Measurements from ENCODE around the gene RNMT. TPM values are rescaled to one million over a fixed set of nuclear protein-coding genes. Genes with fewer than 3 reads are reported as not detected.

RNMT gene
- total and polyA plus RNA-seq, 2 experiments from 2014 or later: 40.7 to 188 TPM

- TF ChIP-seq, protein P1, sequence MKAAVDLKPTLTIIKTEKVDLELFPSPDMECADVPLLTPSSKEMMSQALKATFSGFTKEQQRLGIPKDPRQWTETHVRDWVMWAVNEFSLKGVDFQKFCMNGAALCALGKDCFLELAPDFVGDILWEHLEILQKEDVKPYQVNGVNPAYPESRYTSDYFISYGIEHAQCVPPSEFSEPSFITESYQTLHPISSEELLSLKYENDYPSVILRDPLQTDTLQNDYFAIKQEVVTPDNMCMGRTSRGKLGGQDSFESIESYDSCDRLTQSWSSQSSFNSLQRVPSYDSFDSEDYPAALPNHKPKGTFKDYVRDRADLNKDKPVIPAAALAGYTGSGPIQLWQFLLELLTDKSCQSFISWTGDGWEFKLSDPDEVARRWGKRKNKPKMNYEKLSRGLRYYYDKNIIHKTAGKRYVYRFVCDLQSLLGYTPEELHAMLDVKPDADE (IDR thresholded peaks at IDR 0.05): no peak
- TF ChIP-seq, protein P2, sequence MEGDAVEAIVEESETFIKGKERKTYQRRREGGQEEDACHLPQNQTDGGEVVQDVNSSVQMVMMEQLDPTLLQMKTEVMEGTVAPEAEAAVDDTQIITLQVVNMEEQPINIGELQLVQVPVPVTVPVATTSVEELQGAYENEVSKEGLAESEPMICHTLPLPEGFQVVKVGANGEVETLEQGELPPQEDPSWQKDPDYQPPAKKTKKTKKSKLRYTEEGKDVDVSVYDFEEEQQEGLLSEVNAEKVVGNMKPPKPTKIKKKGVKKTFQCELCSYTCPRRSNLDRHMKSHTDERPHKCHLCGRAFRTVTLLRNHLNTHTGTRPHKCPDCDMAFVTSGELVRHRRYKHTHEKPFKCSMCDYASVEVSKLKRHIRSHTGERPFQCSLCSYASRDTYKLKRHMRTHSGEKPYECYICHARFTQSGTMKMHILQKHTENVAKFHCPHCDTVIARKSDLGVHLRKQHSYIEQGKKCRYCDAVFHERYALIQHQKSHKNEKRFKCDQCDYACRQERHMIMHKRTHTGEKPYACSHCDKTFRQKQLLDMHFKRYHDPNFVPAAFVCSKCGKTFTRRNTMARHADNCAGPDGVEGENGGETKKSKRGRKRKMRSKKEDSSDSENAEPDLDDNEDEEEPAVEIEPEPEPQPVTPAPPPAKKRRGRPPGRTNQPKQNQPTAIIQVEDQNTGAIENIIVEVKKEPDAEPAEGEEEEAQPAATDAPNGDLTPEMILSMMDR (conservative IDR thresholded peaks at IDR 0.05; ENCODE audit: low read depth in 2 of 2): no peak
These were observed 30.2 kb downstream of the RNMT start (continued) for GRCh38 chr18:13756671-13757070.

DNA sequence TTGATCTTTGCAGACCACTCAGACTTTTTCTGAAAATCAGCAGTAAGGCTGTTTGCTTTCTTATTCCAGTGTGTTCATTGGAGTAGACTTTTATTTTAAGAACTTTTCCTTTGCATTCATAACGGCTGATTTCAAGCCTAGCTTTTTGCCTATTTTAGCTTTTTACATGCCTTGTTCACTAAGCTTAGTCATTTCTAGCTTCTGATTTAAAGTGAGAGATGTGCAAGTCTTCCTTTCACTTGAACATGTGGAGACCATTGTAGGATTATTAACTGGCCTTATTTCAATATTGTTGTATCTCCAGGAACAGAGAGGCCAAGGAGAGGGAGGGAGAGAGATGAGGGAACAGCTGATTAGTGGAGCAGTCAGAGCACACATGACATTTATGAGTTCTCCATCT is 32.1 kb downstream of the RNMT start:
- Histone ChIP-seq H3K36me3 (ENCODE audit: insufficient read depth) (peaks cover 19% of the 10 kb centered on the region), H3K79me2 (replicated peaks; ENCODE audit: insufficient read depth) (no peaks in the 10 kb centered on the region), H3F3A (replicated peaks; ENCODE audit: low read depth) (no peaks in the 10 kb centered on the region), H2AFZ (no peak overlapping the region), H3K27me3 (ENCODE audit: insufficient read depth) (no peaks in the 10 kb centered on the region), H3K9me2 (ENCODE audit: insufficient read depth) (no peaks in the 10 kb centered on the region), H4K20me1 (replicated peaks; ENCODE audit: insufficient read depth) (no peaks in the 10 kb centered on the region), H3K4me3 (no peak overlapping the region), H3K4me2 (no peak overlapping the region), H3K4me1 (ENCODE audit: insufficient read depth) (no peaks in the 10 kb centered on the region), H3K27ac (ENCODE audit: low read depth) (no peak overlapping the region)
- H3K27ac Mint-ChIP-seq: no peak overlapping the region
- H3K27me3 Mint-ChIP-seq (ENCODE audit: insufficient read depth, low read depth, poor library complexity): no peaks in the 10 kb centered on the region
- TF ChIP-seq ZNF331 (CRISPR knock-in tag; IDR thresholded peaks at IDR 0.05; ENCODE audit: low read depth) (no peak), EZH2 (IDR thresholded peaks at IDR 0.05; ENCODE audit: low read depth, unreplicated experiment) (no peak), JUNB (IDR thresholded peaks at IDR 0.05; ENCODE audit: unreplicated experiment) (no peak), EZH2phosphoT487 (IDR thresholded peaks at IDR 0.05; ENCODE audit: unreplicated experiment) (no peak), ZNF114 (CRISPR knock-in tag; IDR thresholded peaks at IDR 0.05) (no peak), STAT1 (IDR thresholded peaks at IDR 0.05; ENCODE audit: unreplicated experiment) (no peak), CREB1 (CRISPR knock-in tag; IDR thresholded peaks at IDR 0.05; ENCODE audit: low read depth) (no peak)
- TF ChIP-seq, protein P3, sequence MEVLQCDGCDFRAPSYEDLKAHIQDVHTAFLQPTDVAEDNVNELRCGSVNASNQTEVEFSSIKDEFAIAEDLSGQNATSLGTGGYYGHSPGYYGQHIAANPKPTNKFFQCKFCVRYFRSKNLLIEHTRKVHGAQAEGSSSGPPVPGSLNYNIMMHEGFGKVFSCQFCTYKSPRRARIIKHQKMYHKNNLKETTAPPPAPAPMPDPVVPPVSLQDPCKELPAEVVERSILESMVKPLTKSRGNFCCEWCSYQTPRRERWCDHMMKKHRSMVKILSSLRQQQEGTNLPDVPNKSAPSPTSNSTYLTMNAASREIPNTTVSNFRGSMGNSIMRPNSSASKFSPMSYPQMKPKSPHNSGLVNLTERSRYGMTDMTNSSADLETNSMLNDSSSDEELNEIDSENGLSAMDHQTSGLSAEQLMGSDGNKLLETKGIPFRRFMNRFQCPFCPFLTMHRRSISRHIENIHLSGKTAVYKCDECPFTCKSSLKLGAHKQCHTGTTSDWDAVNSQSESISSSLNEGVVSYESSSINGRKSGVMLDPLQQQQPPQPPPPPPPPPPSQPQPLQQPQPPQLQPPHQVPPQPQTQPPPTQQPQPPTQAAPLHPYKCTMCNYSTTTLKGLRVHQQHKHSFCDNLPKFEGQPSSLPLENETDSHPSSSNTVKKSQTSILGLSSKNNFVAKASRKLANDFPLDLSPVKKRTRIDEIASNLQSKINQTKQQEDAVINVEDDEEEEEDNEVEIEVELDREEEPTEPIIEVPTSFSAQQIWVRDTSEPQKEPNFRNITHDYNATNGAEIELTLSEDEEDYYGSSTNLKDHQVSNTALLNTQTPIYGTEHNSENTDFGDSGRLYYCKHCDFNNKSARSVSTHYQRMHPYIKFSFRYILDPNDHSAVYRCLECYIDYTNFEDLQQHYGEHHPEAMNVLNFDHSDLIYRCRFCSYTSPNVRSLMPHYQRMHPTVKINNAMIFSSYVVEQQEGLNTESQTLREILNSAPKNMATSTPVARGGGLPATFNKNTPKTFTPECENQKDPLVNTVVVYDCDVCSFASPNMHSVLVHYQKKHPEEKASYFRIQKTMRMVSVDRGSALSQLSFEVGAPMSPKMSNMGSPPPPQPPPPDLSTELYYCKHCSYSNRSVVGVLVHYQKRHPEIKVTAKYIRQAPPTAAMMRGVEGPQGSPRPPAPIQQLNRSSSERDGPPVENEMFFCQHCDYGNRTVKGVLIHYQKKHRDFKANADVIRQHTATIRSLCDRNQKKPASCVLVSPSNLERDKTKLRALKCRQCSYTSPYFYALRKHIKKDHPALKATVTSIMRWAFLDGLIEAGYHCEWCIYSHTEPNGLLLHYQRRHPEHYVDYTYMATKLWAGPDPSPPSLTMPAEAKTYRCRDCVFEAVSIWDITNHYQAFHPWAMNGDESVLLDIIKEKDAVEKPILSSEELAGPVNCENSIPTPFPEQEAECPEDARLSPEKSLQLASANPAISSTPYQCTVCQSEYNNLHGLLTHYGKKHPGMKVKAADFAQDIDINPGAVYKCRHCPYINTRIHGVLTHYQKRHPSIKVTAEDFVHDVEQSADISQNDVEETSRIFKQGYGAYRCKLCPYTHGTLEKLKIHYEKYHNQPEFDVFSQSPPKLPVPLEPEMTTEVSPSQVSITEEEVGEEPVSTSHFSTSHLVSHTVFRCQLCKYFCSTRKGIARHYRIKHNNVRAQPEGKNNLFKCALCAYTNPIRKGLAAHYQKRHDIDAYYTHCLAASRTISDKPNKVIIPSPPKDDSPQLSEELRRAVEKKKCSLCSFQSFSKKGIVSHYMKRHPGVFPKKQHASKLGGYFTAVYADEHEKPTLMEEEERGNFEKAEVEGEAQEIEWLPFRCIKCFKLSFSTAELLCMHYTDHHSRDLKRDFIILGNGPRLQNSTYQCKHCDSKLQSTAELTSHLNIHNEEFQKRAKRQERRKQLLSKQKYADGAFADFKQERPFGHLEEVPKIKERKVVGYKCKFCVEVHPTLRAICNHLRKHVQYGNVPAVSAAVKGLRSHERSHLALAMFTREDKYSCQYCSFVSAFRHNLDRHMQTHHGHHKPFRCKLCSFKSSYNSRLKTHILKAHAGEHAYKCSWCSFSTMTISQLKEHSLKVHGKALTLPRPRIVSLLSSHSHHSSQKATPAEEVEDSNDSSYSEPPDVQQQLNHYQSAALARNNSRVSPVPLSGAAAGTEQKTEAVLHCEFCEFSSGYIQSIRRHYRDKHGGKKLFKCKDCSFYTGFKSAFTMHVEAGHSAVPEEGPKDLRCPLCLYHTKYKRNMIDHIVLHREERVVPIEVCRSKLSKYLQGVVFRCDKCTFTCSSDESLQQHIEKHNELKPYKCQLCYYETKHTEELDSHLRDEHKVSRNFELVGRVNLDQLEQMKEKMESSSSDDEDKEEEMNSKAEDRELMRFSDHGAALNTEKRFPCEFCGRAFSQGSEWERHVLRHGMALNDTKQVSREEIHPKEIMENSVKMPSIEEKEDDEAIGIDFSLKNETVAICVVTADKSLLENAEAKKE (CRISPR knock-in tag; IDR thresholded peaks at IDR 0.05): no peak
- TF ChIP-seq, protein P1 (IDR thresholded peaks at IDR 0.05): no peak
- H3K9me3 Mint-ChIP-seq: peaks cover under 1% of the 10 kb centered on the region; the same call in 1 of the 3 replicates
- DNase-seq (ENCODE audit: low spot score) (no peak), ATAC-seq (no peak)
- H3K36me3 Mint-ChIP-seq (ENCODE audit: low read depth): peaks cover 68% of the 10 kb centered on the region
- no peaks in the 10 kb centered on the region for H3K4me1 Mint-ChIP-seq
- H3K4me3 Mint-ChIP-seq: no peak overlapping the region
